ENCODE data around the gene R3HDM1.
A peak's percentile ranks its signal among the peaks of the same experiment; 100 is the strongest.
"Not testable (repeated sequence)": the region's sequence is repeated elsewhere in the genome, so short reads cannot be mapped to it uniquely, and the experiment has no call there.

Gene R3HDM1

DNA sequence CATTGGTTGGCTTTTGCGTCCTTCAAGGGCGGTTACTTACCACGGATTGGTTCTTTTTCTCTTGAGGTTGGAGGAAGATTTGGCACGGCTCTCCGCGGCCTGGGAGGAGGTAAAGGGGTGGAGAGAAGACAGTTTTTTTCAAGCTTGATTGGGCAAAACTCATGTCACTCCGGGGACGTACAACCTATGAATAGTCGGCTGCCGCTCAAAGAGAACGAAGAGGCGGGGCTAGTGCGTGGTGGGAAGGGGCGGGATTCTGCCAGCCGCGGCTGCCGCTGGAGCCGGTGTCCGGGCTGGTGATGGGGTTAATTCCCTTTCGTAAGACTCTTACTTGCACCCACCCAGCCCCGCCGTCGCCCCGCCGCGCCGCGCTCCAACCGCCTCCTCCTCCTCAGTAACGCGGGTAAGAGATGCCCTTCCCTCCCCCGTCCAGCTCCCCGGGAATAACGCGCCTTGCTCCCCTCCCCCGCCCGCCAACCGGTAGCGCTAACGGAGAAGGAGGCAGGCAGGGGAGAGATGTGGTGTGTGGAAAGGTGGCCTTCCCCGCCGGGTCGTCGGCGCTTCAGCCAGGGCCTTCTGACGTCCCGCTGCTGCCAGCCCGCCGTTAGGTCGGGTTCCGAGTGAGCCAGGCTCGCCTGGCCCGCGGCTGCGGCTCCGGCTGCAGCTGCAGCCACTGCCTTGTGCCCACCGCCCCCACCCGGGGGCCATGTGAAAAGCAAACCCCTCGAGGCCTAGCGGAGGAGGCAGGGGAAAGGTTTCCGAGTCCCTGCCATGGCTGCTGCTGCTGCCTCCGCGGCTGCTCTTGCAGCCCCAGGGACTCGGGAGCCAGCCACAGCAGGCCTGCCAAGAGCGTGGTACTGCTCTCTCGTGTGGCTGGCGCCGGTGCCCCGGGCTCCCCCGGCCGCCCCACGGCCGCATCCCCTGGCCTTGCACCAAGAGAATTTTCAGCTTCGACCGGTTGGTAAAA lies at the start of gene R3HDM1:
TSS of gene R3HDM1 (plus strand) at position 254 of the 967 bp plus-strand sequence. CDS start 73,362 bp downstream, outside the sequence.
- peak; percentile 98 for DNase-seq (ENCODE audit: low spot score)

DNA sequence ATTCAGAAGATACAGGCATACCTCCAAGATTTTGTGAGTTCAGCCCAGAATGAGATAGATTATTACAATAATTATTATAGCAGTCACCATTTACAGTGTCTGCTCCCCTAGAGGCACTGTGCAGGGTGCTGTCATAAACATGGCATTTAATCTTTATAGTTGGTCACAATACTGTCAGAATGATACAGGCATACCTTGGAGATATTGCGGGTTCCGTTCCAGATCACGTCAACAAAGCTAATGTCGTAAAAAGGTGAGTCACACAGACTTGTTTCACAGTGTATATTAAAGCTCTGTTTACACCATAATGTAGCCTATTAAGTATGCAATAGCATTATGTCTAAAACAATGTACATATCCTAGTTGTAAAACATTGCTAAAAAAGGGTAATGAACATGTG lies 45.8 kb upstream of the R3HDM1 start:
- DNase-seq (ENCODE audit: low spot score) = no peak

DNA sequence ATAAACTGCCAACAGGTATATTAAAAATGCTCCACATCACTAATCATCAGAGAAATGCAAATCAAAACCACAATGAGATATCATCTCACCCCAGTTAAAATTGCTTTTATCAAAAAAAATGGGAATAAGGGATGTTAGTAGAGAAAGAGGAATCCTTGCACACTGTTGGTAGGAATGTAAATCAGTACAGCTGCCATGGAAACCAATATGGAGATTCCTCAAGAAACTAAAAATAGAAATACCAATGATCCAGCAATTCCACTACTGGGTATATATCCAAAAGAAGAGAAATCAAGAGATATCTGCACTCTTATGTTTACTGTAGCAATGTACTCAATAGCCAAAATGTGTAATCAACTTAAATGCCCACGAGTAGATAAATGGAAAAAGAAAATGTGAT lies 40.9 kb upstream of the R3HDM1 start:
- DNase-seq (ENCODE audit: low spot score) = no peak

DNA sequence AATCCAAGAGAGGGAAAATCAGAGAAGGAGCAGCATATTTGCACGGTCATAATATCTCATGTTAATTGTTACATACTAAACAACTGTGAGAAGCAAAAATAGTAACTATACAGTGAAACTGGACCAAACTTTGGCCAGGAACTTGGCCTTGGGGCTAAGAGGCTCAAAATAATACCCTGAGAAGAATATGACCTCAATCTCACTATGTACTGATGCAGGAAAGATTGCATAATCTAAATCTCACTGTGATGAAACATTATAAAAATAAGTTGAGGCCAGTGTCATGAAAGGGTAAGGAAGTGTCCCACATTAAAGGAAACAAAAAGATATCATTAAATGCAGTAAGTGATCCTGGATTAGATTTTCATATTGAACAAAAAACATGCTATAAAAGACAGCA lies 36.8 kb upstream of the R3HDM1 start:
- no peak for DNase-seq (ENCODE audit: low spot score)

DNA sequence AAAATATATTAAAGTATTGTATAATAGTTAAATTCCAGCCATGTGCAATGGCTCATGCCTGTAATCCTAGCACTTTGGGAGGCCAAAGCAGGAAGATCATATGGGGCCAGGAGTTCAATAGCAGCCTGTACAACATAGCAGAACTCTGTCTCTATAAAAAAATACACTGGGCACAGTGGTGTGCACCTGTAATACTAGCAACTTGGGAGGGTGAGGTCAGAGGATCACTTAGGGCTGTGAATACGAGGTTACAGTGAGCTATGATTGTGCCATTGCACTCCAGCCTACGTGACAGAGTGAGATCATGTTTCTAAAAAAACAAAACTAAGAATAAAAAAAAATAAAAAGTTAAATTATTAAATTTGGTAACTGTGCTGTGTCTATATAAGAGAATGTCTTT lies 36.4 kb upstream of the R3HDM1 start:
- DNase-seq (ENCODE audit: low spot score) = no peak

DNA sequence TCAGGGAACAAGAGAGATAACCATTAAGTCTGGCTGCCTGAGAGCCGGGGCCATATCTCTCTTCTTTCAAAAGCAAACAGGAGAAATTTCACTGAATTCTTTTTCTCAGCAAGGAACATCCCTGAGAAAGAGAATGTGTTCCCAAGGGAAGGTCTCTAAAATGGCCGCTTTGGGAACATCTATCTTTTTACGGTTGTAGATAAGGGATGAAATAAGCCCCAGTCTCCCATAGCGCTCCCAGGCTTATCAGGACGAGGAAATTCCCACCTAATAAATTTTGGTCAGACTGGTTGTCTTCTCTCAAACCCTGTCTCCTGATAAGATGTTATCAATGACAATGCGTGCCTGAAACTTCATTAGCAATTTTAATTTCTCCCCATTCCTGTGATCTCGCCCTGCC lies 32.7 kb upstream of the R3HDM1 start:
- DNase-seq (ENCODE audit: low spot score) = not testable (repeated sequence)

DNA sequence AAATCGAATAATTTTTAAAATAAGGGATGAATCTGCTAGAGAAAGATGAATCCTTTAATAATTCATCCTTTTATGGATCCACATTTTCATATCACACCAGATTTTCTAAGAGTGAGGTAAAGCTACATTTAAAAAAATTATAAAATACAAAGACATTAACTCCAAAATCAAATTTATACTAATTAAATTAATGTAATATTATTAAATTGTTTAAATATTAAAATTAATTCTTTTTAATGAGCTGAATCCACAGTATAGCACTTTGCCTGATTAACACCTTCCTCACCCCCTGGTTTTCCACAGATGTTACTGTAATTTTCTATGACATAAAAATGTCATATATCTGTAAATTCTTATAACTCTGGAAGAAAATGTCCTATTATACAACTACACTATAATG lies 26.5 kb upstream of the R3HDM1 start:
- DNase-seq (ENCODE audit: low spot score) = no peak

DNA sequence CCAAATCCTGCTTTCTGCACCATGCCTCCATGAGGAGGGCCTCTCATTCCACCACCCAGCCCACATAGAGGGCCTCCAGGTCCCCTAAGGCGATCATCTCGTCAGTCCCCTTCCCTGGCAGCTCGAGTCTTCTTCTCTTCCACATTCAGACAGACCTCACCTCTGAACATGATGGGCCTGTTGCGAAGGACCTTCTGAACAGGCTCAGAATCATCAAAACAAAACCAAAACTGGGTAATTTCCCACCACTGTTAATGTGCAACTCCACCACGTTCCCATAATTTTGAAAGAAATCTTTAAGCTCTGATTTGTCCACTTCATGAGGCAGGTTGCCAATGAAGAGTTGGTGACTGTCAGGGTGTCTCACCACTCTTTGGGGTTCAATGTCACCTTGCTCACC lies 20.7 kb upstream of the R3HDM1 start:
- DNase-seq (ENCODE audit: low spot score) = no peak

DNA sequence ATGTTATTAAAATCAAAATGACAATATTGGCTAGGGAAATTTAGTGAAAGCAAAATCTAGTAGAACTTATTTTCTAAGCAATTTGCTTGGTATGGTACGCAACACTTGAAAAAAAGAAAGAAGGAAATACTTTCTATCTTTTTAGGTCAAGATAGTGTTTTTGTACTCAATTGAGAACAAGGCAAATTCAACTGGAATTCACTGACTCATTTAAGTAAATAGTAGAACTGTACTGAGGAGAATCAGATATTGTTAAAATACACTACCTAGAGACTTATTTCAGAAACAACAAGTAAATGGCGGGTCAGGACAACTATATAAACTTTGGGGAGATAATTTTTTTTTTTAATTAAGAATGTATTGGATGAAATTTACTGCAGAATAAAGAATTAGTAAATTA lies 19.2 kb upstream of the R3HDM1 start:
- no peak for DNase-seq (ENCODE audit: low spot score)

DNA sequence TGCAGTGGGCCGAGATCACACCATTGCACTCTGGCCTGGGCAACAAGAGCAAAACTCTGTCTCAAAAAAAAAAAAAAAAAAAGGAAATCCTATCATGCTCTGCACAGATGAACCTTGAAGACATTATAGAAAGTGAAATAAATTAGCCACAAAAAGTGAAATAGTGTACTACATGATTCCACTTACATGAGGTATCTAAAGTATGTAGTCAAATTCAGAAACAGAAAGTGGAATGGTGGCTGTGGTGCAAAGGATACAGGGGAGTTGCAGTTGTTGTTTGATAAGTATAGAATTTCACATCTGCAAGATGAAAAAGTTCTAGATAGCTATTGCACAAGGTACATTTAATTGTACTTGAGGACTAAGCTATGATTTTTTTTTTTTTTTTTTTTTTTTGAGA lies 5.5 kb upstream of the R3HDM1 start:
- DNase-seq (ENCODE audit: low spot score) = no peak

DNA sequence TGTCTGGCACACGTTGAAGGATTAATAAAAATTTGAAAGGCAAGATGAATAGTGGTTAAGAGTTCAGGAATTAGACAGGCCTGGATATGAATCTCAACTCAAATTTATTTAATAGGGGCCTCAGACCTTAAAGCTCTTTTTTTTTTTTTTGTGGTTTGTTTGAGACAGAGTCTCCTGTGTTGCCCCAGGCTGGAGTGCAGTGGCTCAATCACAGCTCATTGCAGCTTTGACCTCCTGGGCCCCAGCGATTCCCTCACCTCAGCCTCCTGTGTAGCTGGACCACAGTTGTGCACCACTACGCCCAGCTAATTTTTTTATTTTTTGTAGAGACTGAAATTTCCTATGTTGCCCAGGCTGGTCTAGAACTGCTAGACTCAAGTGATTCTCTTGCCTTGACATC lies 3.3 kb upstream of the R3HDM1 start:
- no peak for DNase-seq (ENCODE audit: low spot score)

DNA sequence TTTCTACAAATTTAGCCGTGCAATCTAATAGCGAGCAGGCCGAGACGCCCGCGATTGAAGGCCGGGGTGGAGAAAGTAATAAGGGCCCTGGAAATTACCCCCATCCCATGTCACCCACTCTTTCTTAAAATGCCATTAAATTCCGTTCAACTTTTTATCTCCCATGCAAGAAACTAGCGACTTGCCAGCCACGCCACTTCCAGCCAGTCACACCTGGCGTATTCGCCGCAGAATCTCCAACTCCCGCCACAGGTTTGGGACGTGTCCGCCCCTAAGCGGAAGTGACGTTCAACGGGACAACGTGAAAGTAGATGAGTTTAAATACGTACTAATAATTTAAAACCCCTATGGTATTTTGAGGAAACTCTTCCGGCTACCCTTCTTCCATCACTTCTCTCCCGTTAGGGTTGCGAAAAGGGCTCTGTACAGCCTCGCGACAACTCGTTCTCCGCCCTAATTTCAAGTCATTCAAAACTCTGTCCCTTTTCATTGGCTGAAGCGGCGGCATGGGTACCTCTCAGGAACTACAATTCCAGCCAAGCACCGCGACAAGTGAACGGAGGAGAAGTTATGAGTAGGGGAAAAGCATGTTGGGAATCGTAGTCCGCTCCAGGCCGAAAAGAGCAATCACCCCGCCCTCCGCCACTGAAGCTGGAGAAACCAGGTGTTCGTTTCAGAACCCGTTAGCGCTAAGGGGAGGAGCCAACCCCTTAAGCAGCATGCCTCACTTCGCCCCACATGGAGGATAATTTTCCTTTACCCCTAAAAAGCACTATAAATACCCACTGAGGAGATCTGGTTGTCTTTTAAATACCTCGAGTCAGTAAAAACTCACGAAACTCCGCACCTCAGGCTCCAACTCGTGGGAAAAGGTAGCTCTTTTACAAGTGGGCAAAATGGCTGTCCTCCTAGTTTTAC lies 712 bp upstream of the R3HDM1 start, which contains the start of gene ZRANB3:
TSS of gene ZRANB3 (minus strand) at position 906 of the 918 bp plus-strand sequence.
- DNase-seq (ENCODE audit: low spot score) = peak; percentile 95

DNA sequence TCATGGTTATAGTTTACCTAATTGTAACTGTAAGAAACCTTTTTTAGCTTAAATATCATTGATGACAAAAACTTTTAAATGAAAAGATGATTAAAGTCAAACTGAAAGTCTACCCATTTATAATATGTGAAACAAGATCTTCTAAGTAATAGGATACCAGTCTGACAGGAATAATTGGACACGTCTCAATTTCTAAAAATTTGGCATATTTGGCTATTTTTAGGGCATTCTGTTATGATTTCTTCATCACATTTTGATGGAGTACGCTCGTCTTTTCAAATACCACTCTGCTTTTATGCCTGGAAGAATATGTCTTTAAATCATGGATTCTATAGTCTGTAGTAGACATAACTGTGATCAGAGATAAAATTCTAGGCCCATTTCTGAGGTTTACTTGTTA lies 1.3 kb downstream of the R3HDM1 start:
- no peak for DNase-seq (ENCODE audit: low spot score)

DNA sequence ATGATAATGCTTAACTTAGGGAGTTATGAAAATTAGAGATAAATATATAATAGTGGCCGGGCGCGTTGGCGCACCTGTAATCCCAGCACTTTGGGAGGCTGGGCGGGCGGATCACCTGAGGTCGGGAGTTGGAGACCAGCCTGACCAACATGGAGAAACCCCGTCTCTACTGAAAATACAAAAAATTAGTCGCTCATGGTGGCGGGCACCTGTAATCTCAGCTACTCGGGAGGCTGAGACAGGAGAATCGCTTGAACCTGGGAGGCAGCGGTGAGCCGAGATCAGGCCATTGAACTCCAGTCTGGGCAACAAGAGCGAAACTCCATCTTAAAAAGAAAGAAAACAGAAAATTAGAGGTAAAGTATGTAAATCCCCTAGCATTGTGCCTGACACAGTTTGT lies 2.3 kb downstream of the R3HDM1 start:
- DNase-seq (ENCODE audit: low spot score) = not testable (repeated sequence)

DNA sequence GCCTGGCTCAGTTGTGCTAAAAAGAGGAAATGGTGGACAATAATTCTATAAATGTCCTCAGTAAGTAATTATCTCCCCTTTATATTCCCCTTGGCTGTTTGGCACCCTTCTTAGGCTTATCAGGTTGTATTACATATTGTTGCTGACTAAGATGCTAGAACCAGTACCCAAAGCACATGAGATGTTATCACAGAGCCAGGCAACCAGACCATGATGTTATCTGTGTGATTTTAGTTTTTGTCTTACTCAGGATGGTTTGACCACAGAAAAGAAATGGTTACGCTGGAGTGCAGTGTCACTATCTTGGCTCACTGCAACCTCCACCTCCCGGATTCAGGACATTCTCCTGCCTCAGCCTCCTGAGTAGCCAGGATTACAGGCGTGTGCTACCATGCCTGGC lies 15.2 kb downstream of the R3HDM1 start:
- no peak for DNase-seq (ENCODE audit: low spot score)

DNA sequence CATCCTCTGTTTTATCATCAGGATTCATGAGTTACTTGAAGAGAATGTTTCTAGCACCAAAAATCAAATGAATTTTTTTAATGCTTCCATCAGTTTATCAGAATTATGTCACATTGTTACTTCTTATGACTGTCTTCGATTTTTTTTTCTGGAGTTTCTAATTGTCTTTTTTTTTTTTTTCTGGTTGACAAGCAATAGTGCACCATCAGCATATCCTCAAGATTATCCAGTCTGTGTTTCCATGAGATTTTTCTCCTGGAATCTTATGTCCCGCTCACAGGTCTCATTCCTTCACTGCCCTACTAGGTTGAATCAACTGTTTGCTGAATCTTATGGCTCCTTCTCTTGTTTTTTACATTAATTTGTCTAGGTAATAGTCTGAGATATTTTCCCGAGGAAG lies 16.0 kb downstream of the R3HDM1 start:
- DNase-seq (ENCODE audit: low spot score) = no peak

DNA sequence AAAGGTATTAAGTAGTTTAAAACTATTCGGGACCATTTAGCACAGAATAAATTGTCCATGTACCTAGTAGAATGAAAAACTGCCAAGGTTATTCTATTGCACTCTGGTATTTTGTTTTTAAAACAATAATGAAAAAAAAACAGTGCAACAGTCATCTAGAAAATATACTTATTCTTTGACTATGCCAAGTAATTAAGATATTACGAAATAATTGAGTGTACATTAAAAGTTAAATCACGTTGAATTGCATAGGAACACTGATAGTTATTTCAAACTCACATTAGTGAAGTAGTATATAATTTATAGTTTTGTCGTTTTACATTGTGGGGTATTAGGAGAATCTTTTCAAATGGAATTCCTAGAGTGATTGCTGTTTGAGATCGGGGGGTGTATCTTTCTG lies 20.1 kb downstream of the R3HDM1 start:
- DNase-seq (ENCODE audit: low spot score) = no peak

DNA sequence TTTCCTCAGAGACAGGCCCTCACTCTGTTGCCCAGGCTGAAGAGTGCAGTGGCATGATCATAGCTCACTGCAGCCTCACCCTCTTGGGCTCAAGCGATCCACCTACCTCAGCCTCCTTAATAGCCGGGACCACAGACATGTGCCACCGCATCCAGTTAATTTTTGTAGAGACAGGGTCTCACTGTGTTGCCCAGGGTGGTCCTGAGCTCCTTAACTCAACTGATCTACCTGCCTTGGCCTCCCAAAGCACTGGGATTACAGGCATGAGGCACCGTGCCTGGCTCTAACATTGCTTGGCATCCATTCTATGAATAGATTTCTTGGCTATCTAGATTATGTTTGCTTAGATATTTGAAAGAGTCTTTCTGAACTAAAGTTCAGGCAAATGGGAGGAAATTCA lies 21.6 kb downstream of the R3HDM1 start:
- DNase-seq (ENCODE audit: low spot score) = no peak

DNA sequence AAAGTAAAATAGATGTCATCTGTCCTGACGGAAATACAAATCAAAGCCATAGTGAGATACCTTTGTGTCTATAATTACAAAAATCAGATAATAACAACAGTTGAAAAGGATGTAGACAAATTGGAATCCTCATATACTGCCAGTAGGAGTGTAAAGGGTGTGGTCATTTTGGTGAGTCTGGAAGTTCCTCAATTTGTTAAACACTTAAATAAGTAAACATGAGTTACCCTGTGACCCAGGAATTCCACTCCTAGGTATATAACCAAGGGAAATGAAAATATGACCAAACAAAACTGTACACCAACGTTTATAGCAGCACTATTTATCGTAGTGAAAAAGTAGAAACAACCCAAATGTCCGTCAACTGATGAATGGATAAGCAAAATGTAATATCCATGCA lies 24.0 kb downstream of the R3HDM1 start:
- DNase-seq (ENCODE audit: low spot score) = no peak

DNA sequence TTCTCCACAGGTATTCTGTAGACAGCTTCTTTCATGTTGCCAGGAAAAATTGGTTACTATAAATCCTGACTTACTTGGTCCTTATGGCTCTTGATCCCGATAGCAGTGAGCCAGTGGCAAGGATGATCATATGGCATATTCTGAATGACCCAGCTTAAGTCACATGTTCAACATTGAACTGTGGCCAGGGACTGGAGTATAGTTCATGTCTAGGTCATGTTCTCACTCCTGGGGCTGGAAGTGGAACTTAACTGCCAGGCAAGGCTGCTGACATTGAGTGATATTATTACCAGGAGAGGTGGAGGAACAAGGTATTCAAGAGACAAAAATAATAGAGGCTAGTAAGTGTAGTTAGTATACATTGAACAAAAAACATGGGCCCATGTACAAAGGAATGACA lies 26.2 kb downstream of the R3HDM1 start:
- DNase-seq (ENCODE audit: low spot score) = no peak

DNA sequence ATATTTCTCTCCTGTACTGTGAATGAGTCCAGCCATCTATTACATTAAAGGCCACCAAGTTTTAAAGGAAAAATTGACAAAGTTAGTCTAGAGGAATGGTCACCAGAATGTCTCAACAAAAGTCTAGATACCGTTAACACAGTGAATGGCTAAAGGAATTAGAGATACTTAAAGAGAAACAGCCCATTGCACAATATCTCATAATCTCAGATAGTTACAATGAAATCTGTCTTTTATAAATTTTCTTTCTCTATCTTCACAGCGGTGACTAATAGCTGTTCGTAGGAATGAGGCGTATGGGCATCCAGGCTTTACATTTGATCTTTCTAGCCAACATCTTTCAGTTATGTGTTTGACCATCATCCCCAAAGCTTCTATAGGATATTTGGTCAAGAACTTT lies 30.6 kb downstream of the R3HDM1 start:
- no peak for DNase-seq (ENCODE audit: low spot score)

DNA sequence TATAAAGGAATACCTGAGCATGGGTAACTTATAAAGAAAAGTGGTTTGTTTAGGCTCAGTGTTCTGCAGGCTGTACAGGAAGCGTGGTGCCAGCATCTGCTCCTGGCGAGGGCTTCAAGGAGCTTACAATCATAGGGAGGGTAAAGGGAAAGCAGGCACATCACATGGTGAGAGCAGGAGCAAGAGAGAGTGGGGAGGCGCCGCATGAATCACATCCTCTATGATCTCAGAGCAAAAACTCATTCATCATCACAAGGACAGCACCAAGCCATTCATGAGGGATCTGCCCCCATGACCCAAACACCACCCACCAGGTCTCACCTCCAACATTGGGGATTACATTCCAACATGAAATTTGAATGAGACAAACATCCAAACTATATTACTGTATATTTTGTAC lies 32.5 kb downstream of the R3HDM1 start:
- DNase-seq (ENCODE audit: low spot score) = no peak

DNA sequence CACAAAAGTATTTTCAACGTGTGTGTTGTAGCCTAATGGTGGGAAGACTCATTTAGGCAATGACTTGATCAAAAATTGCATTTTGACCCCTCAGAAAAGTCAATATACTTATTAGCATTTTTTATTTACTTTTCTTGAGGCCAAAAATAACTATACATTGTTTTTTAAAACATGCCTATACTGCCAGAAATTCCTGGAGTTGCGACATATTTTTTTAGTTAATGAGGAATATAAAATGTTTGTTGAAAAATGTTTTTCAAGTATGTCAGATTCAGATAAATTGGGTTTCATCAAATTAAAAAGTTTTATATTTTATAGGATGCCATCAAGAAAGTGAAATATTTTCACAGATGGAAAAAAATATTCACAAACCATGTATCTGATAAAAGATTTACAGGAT lies 39.6 kb downstream of the R3HDM1 start:
- no peak for DNase-seq (ENCODE audit: low spot score)

All from CD4-positive, alpha-beta T cell treated with Interleukin-6 at 100 ng/mL for 8 hours (primary cell).